HG03064 (cell line): ENCODE results near the gene GPHN.
"Not testable (repeated sequence)": the region's sequence is repeated elsewhere in the genome, so short reads cannot be mapped to it uniquely, and the experiment has no call there.

Source experiments
- ATAC-seq: cut with Tn5 transposase; IDR thresholded peaks from one replicate; pipeline ENCODE4 v1.9.1; 2021; ENCODE audit warnings: low read depth; ENCODE audit not compliant: unreplicated experiment

GPHN gene

DNA sequence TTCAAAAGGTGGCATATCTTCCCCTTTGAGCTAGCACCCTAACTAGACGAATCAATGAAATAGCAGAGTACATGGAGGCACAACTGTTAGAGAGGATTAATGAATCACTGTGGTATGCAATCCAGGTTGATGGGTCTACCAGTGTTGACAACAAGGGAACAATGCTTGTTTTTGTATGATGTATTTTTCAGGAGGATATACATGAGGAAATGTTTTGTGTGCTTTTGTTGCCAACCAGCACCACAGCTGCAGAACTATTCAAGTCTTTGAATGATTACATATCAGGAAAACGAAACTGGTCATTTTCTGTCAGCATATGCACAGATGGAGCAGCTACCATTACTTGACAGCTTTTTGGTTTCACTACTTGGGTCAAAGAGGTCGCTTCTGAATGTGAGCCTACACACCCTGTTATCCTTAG lies 142.6 kb downstream of the GPHN start:
- ATAC-seq = no peak

DNA sequence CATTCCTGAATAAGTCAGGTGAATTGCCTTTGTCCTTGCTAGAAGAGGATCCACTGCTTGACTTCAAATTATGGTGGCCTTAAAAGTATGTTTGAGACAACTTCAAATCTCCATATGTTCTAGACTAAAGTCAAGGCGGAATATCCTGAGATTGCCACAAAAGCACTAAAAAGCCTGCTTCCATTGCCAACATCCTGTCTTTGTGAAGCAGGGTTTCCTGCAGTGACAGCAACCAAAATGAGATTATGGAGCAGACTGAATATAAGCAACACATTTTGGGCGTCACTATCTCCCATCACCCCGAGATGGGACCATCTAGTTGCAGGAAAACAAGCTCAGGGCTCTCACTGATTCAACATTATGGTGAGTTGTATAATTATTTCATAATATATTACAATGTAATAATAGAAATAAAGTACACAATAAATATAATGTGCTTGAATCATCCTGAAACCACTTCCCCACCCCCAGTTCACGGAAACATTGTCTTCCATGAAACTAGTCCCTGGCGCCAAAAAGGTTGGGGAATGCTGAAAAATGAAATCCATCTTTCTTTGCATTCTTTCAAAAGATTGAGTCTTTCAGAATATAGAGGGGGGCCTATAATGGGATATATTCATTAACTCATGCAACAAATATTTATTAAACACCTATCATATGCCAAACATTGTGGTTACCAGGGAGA lies 143.7 kb downstream of the GPHN start:
- ATAC-seq = no peak

DNA sequence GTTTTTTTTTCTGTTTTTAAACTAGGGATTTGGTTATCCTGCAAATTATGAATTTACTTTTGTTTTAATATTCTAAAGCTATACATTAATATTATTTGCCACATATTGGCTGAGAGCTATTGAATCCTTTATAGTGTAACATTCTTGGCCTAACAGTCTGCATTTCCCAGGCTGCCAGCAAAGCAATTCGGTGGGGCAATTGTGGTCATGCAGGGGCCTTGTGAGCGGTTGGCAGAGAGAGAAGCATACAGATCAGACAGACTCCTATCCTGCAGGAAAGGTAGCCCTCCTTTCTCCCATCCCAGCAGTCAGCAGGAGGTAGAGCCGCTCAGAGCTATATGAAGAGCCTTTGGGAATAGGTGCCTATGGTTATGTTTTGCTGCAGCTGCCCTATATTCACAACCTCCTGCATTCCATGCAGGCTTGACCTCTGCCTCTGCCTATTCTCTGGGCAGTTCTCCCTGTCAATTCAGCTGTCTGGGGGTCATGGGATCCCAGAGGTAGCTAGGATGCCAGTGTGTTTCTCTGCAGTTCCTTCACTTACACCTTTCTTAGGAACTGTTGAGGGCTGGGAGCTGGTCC lies 144.7 kb downstream of the GPHN start:
- ATAC-seq = no peak

DNA sequence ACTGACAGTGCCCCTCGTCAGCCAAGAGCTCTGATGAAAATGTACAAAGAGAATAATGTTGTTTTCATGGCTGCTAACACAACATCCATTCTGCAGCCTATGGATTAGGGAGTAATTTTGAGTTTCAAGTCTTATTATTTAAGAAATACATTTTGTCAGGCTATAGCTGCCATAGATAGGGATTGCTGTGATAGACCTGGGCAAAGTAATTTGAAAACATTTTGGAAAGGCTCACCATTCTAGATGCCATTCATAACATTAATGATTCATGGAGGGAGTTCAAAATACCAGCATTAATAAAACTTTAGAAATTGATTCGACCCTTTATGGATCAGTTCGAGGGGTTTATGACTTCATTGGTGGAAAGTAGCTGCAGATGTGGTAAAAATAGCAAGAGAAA lies 149.8 kb downstream of the GPHN start:
- no peak for ATAC-seq

DNA sequence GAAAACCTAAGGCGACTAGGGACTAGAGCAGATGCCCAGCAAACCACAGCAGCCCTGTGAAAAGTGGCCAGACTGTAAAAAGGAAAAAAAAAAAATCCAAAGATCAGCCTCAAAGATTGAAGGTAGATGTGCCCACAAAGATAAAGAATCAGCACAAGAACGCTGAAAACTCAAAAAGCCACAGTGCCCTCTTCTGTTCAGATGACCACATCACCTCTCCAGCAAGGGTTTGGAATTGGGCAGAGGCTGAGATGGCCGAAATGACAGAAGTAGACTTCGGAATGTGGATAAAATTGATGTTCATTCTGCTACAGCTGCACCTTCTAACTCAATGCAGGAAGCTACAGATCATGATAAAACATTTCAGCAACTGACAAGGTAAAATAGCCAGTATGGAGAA lies 154.4 kb downstream of the GPHN start:
- no peak for ATAC-seq

GRCh38 chr14:66677780-66678179 lies 169.8 kb downstream of the GPHN start:
- ATAC-seq = no peak

DNA sequence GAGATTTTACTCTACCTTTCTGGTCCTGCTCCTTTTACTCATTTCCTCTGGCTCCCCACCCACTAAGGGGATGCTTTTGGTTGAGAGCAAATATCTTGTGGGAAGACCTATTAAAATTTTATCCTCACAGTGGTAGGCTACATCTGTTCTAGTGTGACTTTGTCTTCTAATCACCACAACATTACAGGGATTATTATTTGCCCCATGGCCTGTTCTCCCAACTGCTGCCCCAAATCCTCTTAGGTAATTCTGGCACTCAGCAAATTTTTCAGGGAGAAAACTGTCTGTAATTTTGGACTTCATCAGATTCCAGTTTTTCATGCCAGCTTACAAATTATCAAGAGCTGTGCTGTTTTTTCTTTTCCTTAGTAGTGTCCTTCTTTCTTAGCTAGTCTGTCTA lies 172.3 kb downstream of the GPHN start:
- no peak for ATAC-seq

- no peak for ATAC-seq
These were observed 188.4 kb downstream of the GPHN start for GRCh38 chr14:66696326-66696725.

DNA sequence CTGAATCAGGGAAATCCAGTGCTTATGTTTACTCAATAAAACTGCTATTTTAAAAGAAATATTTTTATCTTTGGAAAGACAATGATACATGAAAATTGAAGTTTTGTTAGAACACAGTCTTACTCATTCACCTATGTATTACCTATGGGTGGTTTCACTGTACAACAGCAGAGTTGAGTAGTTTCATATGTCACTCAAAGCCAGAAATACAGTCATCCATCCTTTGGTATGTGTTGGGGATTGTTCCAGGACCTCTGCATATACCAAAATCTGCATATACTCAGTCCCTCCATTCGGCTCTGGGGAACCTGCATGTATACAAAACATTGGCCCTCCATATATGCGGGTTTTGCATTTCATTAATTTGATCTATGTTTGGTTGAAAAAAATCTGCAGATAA lies 190.6 kb downstream of the GPHN start:
- no peak for ATAC-seq

DNA sequence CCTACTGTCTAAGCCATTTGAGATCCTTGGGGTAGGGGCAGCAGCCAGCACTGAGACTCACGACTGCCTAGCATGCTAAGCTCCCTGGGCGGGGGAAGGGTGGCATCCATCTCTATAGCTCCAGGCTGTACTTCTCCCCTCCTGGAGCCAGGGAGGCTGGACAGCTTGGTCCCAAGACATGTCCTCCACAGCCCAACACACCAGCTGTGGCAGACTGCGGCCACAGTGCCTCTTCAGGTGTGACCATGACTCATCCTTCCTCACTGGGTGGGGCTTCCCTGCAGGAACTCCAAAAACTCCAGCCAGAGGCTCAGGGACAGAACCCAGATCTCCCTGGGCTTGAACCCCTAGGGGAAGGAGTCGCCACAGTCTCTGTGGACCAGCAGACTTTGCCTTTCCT lies 193.9 kb downstream of the GPHN start:
- ATAC-seq = no peak

- ATAC-seq = no peak
These were observed 200.3 kb downstream of the GPHN start for GRCh38 chr14:66708267-66708666.

DNA sequence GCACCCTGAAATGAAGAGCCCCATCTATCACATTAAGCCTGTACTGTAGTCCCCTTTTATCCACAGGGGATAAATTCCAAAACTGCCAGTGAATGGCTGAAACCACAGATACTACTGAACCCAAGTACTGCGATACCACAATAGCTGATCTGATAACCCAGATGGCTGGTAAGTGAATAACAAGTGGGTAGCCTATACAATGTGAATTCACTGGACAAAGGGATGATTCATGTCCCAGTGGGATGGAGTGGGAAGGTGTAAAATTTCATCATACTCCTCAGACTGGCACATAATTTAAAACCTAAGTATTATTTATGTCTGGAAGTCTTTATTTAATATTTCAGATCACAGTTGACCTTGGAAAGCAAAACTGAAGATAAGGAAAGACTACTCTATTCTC lies 201.3 kb downstream of the GPHN start:
- no peak for ATAC-seq

DNA sequence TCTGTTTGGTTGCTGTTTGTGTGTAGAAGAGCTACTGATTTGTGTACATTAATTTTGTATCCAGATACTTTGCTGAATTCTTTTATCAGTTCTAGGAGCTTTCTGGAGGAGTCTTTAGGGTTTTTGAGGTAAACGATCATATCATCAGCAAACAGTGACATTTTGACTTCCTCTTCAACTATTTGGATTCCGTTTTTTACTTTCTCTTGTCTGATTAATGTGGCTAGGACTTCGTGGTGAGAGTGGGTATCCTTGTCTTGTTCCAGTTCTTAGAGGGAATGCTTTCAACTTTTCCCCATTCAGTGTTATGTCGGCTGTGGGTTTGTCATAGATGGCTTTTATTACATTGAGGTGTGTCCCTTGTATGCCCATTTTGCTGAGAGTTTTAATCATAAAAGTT lies 206.3 kb downstream of the GPHN start:
- ATAC-seq = not testable (repeated sequence)

DNA sequence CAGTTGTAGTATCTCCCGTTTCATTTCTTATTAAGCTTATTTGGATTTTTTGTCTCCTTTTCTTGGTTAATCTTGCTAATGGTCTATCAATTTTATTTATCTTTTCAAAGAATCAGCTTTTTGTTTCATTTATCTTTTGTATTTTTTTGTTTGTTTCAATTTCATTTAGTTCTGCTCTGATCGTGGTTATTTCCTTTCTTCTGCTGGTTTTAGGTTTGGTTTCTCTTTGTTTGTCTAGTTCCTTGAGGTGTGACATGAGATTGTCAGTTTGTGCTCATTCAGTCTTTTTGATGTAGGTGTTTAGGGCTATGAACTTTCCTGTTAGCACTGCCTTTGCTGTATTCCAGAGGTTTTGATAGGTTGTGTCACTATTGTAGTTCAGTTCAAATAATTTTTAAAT lies 207.4 kb downstream of the GPHN start:
- not testable (repeated sequence) for ATAC-seq

DNA sequence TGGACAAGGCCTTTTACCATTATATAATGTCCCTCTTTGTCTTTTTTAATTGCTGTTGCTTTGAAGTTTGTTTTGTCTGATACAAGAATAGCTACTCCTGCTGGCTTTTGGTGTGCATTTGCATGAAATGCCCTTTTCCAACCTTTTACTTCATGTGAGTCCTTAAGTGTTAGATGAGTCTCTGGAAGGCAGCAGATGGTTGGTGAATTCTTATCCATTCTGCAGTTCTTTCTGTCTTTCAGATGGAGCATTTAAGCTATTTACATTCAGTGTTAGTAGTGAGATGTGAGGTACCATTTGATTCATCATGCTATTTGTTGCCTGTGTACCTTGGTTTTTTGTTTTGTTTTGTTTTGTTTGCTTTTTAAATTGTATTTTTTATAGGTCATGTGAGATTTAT lies 208.3 kb downstream of the GPHN start:
- ATAC-seq = no peak

GRCh38 chr14:66717561-66718140 lies 209.7 kb downstream of the GPHN start:
- ATAC-seq = no peak

DNA sequence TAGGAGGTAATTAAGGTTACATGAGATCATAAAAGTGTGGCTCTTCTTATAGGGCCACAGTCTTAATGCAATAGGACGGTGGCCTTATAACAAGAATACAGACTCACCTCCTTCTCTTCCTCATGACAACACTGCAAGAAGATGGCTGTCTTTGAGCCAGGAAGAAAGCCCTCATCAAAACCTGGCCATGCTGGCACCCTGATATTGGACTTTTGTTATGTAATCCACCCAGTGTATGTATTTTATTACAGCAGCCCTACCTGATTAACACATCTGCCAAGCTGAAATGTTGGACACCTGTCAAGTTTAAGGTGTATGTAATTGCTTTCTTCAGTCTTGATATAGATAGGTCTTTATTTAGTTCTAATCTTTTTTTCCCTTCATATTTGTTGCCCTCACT lies 217.0 kb downstream of the GPHN start:
- no peak for ATAC-seq

DNA sequence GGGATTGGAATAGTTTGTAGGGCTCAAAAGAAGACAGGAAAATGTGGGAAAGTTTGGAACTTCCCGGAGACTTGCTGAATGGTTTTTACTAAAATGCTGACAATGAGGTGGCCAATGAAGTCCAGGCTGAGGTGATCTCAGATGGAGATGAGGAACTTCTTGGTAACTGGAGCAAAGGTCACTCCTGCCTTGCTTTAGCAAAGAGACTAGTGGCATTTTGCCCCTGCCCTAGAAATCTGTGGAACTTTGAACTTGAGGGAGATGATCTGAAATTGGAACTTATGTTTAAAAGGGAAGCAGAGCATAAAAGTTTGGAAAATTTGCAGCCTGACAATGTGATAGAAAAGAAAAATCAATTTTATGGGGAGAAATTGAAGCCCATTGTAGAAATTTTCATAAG lies 223.4 kb downstream of the GPHN start:
- ATAC-seq = not testable (repeated sequence)

GRCh38 chr14:66735853-66736252 lies 227.9 kb downstream of the GPHN start:
- ATAC-seq = no peak

- no peak for ATAC-seq
These were observed 231.9 kb downstream of the GPHN start for GRCh38 chr14:66739826-66740225.

- no peak for ATAC-seq
These were observed 237.1 kb downstream of the GPHN start for GRCh38 chr14:66745078-66745477.

DNA sequence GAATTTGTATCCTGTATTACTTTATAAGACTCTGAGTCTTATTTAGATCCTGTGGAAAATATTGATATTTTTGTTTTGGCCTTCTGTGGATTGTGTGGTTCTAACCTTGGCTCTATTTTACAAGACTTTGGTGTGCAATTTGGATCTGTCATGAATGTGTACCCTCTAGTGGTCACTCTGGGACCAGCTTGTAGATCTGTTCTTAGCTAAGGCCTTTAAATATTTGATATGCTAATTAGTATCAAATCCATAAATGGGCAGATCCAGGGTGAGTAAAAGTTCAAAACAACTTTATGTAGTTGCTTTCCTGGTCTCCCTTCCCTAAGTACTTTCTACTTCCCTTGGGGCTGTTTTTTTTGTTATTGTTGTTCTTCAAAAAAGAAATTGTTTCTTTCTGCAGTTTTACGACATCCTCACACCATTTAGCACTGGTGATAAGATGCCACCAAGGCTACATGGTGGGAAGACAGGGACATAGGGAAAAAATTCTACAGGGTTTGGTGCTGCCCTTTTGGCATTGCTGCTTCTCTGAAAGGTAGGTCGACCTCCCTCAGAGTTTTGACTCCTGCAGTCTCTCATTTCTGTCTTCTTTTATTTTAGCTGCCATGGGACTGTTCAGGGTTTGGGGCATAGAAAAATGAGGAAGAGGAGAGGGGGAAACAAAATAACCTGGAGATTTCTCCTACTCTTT lies 238.5 kb downstream of the GPHN start:
- no peak for ATAC-seq
